Left hindlimb (tissue), 1 donor: ENCODE data around the gene IQGAP2.

ENCODE experiments used
- DNase-seq: peaks from one replicate; pipeline ENCODE4 v3.0.0-alpha.2; 2018

IQGAP2 gene

GRCh38 chr5:76693141-76693540 lies 290.1 kb downstream of the IQGAP2 start:
- DNase-seq, result no peak

- no peak for DNase-seq
Observed at GRCh38 chr5:76694317-76694716, 291.2 kb downstream of the IQGAP2 start.

GRCh38 chr5:76695346-76695745 lies 292.3 kb downstream of the IQGAP2 start:
- no peak for DNase-seq

GRCh38 chr5:76696251-76696650 lies 293.2 kb downstream of the IQGAP2 start:
- no peak for DNase-seq

GRCh38 chr5:76697670-76698069 lies 294.6 kb downstream of the IQGAP2 start:
- no peak for DNase-seq

- DNase-seq, result no peak
Observed at GRCh38 chr5:76700571-76700970, 297.5 kb downstream of the IQGAP2 start.

- no peak for DNase-seq
Observed at GRCh38 chr5:76701298-76701697, 298.2 kb downstream of the IQGAP2 start.

- no peak for DNase-seq
Observed at GRCh38 chr5:76703707-76704106, 300.6 kb downstream of the IQGAP2 start.

GRCh38 chr5:76704131-76704663 lies 301.1 kb downstream of the IQGAP2 start:
- DNase-seq, result no peak

GRCh38 chr5:76705574-76705973 lies 302.5 kb downstream of the IQGAP2 start:
- DNase-seq, result no peak

- no peak for DNase-seq
Observed at GRCh38 chr5:76709762-76710161, 306.7 kb downstream of the IQGAP2 start.

- DNase-seq, result no peak
Observed at GRCh38 chr5:76710991-76711390, 307.9 kb downstream of the IQGAP2 start.

- peak; percentile 46 for DNase-seq
Observed at GRCh38 chr5:76714751-76715485, 311.8 kb downstream of the IQGAP2 start.

GRCh38 chr5:76715486-76715735 lies 312.3 kb downstream of the IQGAP2 start:
- no peak for DNase-seq

- peak; percentile 79 for DNase-seq
Observed at GRCh38 chr5:76715736-76716455, 312.8 kb downstream of the IQGAP2 start, which contains the start of gene F2R. F2R (plus strand) TSS chr5:76716126; CDS start chr5:76716308, 182 bp downstream.

GRCh38 chr5:76716456-76717157 lies 313.5 kb downstream of the IQGAP2 start:
- no peak for DNase-seq

GRCh38 chr5:76717222-76718083 lies 314.4 kb downstream of the IQGAP2 start:
- no peak for DNase-seq

GRCh38 chr5:76718381-76718832 lies 315.3 kb downstream of the IQGAP2 start:
- DNase-seq, result no peak

GRCh38 chr5:76718880-76719279 lies 315.8 kb downstream of the IQGAP2 start:
- DNase-seq, result no peak

GRCh38 chr5:76720988-76721569 lies 318.0 kb downstream of the IQGAP2 start:
- no peak for DNase-seq

GRCh38 chr5:76723266-76723665 lies 320.2 kb downstream of the IQGAP2 start:
- DNase-seq, result no peak

- DNase-seq, result no peak
Observed at GRCh38 chr5:76723906-76724305, 320.8 kb downstream of the IQGAP2 start.
